GM21515 (cell line): ENCODE measurements around the gene ST6GALNAC2.
"Not testable (repeated sequence)": the region's sequence is repeated elsewhere in the genome, so short reads cannot be mapped to it uniquely, and the experiment has no call there.

Experiments
- ATAC-seq: cut with Tn5 transposase; IDR thresholded peaks from one replicate; pipeline ENCODE4 v1.9.1; 2021; ENCODE audit not compliant: unreplicated experiment

Gene ST6GALNAC2

DNA sequence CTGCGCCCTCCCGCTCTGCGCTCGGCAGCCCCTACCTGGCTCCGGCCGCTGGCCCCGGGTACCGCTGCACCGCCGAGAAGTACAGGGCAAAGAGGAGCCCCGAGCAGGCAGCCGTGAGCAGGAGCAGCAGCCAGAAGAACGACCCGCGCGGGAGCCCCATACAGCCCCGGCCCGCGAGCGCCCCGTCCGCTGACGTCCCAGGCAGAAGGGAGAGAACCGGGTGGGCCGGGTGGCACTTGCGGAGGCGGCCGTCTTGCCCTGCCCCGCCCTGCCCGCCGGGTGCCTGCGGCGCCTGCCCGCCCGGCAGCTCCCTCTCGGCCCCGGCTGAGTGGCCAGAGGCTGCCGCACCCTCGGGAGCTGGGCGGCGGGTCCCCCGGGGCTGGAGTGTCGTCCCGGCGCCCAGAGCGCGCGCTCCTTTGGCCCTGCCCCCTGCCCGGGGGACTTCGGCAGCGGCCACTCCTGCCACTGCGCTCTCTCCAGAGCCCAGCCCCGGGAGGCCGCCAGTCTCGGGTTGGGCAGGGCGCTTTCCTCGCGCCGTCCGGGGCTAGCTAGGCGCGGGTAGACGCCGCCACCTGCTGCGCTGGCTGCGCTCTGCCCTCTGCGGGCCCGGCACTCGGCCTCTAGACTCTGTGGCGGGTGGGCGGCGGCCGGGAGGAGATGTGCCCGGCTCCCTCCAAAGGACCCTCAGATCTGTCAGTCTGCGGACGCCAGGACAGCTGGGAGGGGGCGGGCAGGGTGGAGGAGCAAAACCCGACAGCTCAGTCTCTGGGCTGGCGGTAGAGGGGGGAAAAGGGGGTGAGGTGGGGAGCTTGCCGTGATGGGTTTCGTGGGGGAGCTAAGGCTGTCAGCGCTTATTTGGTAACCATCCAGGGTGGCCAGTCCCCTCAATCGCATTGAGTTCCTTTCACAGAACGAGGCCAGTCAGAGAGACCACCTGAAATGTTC lies at the start of gene ST6GALNAC2:
Gene ST6GALNAC2 (minus strand): TSS at position 212 of the 945 bp plus-strand sequence. CDS start 52 bp downstream, at position 160.
- ATAC-seq, result no peak

DNA sequence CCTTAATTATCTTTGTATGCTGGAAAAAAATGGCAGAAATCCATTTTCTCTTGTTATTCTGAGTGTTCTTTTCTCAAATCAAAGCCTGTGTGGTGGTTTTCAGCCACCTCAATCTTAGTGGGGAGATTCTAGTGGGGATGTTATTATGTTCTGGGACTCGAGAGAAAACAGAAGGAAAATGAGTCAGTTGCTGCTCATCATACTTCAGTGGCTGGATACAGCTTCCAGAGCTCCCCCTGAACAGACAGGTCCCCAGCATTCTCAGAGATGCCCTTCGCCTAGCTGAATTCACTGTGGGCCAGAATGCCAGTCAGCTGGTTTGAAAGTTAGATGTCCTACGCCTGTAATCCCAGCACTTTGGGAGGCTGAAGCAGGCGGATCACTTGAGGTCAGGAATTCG lies 49.4 kb upstream of the ST6GALNAC2 start:
- no peak for ATAC-seq

DNA sequence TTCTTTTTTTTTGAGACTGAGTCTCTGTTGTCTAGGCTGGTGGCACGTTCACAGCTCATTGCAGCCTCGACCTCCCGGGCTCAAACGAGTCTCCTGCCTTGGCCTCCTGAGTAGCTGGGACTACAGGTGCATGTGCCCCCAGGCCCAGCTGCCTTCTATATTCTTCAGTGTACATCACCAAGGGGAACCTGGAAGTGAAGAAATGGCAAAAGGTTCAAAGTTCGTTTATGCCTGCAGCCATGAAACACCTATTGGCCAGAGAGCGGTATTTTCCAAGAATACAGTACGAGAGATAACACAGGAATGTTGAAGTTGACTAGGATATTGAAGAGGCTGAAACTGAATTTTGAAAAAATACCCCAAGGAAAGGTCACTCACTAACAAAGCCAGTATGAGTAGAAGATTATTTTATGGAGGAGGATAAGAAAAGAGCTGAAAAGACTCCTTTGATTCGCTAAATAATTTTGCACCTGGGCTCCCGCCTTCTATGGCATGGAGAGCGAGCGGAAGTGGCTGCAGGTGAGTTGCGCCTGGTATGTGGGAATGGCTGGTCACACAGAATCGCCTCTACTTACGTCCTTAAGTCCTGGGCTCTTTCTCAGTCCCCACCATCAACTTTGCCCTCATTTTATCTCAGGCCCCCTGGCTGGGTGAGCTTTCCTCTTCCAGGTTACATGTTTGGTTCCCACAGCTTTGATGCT lies 48.1 kb upstream of the ST6GALNAC2 start:
- no peak for ATAC-seq

DNA sequence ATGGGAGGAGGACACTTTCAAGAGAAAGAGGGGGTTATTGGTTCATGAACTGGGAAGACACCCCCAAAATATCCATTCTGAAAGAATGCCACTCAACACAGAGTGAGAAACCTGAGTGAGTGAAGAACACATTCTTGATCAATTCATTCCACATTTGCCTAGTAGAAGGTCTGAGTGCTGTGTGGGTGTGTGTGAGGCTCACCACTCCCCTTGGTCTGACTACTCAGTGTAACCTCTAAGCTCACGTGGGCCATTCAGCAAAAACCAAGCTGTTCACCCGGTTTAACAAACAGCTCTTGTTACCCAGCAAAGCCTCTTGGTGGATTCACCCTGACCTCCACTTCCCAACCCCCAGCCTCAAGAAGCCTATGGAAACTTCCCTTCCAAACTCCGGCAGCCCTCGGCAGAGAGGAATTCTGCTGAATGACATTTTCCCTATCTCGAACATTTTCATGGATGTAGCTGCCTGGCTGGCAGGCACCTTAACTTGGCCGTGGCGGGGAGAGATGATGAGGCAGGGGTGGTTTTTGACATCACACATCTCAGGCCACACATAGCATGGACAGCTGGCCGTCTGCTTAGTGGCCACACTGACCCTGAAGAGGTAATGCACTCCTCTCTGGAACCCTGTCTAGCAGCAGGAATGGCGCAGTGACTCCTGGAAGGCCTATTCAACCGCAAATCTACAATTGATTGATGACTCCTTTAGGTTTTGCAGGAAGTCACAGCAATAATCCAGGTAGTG lies 46.3 kb upstream of the ST6GALNAC2 start:
- ATAC-seq, result no peak

DNA sequence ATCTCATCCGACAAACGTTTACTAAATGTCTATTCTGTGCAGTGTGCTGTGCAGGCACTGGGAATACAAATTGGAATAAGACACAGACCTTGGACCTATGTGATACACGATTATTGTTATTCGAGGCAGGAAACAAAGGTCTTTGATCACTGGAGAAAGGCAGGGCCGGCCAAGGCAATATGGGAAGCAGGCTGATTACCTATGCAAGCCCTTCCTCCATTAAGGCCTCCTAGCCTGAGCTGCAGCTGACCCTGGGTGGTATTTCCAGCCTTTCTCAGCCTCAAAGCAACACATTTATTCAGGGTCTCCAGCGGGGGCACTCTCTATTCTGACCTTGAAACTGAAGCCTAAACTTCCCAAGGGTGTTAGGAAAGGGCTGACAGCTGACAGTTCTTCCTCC lies 44.5 kb upstream of the ST6GALNAC2 start:
- ATAC-seq, result no peak

DNA sequence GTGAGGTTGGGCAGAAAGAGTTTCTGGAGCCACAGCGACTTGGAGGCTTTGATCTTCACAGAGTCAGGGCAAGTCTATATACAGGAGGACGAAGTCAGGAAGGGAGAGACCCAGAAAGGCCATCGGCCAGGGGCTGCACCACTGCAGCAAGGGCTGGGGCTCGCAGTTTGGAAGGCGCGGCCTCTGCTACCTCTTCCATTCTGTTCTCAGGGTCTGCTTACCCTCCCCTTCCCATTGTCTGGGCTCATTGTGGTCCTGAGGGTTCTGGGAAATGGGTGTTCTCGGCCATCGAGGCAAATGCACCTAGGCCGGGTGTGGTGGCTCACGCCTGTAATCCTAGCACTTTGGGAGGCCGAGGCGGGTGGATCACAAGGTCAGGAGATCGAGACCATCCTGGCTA lies 41.9 kb upstream of the ST6GALNAC2 start:
- no peak for ATAC-seq

DNA sequence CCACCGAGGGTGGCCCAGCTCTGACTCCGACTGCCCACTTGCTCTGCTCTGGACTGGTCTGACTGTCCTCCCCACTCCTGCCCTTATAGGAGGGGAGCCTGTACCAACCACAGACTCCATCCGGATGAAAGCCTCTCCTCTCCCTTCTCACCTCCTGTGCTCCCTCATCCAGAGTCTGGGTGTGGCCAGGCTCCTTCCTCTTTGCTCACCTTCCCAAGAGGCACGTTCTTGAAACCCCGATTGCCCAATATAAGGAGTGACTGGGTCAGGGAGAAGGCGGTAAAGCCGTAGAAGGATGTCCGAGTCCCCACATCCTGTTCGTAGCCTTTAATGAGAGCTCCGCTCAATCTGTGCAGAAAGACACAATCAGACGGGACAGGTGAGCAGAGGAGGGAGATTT lies 40.8 kb upstream of the ST6GALNAC2 start:
- no peak for ATAC-seq

DNA sequence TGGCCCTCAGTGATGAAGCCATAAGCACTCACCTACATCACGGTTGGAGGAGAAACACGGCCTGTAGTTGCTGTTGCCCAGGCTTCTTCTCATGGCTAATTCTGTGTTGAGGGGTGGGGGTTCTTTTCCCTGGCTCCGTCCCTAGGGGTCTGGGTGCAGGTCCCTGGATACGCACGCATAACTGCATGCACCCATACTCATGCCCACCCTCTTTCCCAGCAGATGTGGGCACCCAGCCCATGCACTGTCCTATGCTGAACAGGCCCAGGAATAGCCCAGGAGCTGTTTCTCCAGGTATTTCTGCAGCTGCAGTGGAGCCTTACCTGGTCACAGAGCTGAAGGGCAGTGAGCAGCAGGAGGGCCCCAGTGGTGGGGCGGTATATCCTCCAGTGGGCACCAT lies 39.8 kb upstream of the ST6GALNAC2 start:
- no peak for ATAC-seq

DNA sequence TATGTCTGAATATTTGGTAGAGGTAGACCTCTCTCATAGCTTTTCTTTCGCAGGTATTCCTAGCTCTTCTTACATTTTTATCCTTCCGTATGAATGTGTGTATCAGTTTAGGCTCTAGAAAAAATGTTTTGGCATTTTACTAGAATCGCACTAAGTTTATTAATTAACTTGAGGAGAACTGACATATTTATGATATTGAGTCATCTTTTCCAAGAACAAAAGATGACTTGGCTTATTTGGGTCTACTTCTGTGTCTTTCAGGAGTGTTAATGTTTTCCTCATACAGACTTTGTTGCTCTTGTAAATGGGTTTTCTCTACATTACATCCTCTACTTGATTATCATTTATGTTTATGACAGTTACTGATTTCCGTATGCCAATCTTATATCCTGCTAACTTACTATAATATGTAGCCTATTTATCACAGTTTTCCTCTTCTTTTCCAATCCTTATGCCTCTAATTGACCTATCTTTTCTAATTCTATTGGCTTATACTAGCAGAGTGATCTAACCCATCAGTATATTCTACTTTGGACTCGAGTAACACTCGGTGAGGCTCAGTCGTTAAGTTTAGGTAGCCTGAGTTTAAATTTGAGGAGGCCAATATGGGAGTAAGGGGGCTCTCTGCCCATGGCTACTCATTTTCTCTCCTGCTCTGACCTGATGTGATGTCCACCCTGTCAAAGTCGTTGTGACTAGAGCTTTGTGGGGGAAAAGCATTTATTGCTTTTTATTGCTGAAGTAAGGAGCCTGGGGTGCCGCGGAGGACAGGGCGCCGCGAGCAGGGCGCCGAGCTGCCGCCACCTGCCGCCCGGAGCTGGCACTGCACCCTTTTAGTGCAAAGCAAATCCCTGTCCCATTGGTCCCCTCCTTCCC lies 37.8 kb upstream of the ST6GALNAC2 start:
- no peak for ATAC-seq

DNA sequence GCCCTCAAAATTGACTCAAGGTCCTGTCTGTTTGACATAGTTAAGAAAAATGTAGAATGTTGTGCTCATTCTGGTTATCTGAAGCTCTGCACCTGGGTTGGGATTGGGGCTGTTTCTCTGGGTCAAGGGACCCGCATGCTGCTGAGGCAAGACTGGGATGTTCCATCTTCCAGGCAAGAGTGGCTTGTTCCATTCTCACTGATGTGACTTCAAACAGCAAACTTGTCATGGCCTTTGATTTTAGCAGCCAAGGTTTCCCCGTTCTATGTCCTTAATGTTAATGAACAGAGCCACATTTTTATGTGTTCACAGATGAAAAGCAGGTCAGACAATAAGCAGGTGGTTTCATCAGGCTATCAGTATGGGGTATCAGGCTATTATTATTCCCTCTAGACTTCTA lies 32.2 kb upstream of the ST6GALNAC2 start:
- ATAC-seq, result no peak

DNA sequence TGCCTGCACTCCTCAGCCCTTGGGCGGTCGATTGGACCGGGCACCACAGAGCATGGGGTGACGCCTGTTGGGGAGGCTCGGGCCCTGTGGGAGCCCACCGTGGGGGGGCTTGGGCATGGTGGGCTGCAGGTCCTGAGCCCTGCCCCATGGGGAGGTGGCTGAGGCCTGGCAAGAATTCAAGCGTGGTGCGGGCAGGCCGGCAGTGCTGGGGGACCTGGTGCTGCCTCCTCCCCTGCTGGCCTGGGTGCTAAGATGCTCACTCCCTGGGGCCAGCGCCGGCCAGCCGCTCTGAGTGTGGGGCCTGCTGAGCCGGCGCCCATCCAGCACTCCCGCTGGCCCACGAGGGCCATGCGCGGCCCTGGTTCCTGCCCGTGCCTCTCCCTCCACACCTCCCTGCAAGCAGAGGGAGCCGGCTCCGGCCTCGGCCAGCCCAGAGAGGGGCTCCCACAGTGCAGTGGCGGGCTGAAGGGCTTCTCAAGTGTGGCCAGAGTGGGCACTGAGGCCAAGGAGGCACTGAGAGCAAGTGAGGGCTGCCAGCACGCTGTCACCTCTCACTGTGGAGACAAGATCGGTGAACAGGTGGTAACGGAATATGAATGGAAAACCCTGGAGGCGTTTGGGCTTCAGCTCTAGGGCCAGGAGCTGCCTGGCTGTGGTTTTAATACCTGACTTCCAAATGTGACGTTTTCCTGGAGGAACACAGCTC lies 29.4 kb upstream of the ST6GALNAC2 start:
- no peak for ATAC-seq

DNA sequence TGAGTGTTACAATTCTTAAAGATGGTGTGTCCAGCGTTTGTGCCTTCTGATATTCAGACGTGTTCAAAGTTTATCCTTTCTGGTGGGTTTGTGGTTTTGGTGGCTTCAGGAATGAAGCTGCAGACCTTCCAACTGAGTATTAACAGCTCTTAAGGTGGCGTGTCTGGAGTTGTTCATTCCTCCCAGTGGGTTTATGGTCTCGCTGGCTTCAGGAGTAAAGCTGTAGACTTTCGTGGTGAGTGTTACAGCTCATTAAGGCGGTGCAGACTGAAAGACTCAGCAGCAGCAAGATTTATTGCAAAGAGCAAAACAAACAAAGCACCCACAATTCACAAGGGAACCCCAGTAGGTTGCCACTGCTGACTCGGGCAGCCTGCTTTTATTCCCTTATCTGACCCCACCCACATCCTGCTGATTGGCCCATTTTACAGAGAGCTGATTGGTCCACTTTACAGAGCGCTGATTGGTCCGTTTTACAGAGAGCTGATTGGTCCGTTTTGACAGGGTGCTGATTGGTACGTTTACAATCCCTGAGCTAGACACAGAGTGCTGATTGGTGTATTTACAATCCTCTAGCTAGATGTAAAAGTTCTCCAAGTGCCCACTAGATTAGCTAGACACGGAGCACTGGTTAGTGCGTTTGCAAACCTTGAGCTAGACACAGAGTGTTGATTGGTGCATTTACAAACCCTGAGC lies 28.6 kb upstream of the ST6GALNAC2 start:
- ATAC-seq, result not testable (repeated sequence)

DNA sequence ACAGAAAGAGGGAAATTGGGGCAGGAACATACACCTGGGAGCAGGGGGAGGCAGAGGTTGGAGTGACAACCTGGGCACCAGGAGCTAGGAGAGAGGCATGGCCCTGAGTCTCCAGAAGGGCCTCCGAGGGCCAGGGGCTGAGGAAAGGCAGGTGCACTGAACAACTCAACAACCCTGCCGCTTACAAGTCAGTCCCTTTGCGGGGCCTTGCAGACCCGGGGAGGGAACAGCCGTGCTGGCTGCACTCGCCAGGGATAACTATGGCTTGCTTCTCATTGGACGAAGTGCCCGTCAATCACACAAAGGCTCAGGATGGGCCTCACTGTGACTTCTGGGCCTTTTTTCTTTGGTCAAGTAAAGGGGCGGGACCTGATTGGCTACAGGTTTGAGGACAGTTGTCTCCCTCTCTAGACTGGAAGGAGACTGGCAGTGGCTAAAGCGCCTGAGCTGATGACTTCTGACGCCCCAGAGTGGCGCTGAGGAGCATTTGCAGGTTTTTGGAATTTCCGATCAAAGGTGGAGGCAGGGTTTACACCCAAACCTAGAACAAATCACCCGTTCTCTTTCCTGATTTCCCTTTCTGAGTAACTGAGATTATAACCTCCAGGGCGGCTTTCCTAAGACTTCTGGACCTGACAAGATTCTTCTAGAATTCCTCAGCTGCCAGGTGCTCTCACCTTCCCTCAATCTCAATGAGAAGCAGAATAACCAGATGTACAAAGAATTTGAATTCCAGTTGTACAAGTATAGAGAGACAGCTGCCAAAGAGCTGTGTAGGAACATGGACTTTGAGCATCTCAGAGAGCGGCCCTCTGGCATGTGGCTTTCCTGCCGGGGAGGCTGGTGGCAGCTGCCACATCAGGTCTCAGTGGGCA lies 27.6 kb upstream of the ST6GALNAC2 start:
- ATAC-seq, result no peak

DNA sequence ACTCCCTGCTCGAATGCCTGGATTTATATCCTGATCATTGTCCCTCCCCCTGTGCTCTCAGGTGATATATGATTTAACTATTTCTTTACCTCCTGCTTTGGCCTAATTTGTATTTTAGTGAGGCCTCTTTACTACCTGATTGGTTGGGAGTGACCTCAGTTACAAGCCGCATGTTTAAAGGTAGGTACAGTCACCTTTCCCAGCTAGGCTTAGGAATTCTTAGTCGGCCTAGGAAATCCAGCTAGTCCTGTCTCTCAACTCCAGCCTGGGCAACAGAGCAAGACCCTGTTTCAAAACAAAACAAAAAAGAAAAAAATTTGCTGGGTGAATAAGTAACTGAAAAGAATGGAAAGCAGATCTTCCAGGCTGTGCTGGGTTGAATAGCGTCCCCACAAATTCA lies 26.8 kb upstream of the ST6GALNAC2 start:
- ATAC-seq, result no peak

DNA sequence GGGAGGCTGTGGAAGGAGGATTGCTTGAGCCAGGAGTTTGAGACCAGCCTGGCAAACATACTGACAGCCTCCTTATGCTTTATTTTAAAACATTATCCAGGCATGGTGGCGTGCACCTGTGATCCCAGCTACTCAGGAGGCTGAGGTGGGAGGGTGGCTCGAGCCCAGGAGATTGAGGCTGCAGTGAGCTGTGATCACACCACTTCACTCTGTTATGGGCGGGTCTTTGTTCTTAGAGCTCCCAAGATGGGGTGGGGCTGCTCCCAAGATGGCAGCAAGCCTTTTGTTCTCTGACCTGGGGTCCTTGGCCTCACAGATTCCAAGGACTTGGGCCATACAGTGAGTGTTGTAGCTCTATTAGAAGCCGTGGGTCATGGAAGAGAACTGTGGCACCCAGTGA lies 26.1 kb upstream of the ST6GALNAC2 start:
- no peak for ATAC-seq

DNA sequence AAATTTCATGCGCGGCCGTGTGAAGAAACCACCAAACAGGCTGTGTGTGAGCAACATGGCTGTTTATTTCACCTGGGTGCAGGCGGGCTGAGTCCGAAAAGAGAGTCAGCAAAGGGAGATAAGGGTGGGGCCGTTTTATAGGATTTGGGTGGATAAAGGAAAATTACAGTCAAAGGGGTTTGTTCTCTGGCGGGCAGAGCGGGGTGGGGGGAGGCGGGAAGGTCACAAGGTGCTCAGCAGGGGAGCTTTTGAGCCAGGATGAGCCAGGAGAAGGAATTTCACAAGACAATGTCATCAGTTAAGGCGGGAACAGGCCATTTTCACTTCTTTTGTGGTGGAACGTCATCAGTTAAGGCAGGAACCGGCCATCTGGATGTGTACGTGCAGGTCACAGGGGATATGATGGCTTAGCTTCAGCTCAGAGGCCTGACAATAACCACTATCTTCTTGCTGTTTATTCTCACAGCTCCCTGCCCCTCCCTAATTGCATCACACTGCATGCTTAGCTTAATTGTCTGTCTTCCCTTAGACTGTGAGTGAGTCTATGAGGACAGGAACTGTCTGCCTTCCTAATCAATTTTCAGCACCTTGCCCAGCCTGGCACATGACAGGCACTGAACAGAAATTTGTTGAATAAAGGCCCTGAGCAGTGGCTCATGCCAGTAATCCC lies 25.6 kb upstream of the ST6GALNAC2 start:
- not testable (repeated sequence) for ATAC-seq

DNA sequence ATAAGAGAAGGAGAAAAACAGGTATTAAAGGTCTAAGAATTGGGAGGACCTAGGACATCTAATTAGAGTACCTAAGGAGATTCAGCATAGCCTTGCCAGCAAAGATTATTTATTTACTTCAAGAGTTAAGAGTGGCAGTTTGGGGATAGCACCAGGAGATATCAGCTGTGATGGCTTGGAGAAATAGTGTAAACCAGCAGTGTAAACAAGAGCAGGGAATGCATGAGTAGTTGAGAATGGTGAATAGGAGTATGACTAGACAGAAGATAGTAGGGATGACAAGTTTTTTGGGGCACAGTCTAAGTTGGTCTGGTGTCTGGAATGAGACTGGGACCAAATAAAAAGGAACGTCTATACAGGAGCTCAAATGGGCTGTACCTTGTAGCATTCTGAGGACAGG lies 21.0 kb upstream of the ST6GALNAC2 start:
- not testable (repeated sequence) for ATAC-seq

DNA sequence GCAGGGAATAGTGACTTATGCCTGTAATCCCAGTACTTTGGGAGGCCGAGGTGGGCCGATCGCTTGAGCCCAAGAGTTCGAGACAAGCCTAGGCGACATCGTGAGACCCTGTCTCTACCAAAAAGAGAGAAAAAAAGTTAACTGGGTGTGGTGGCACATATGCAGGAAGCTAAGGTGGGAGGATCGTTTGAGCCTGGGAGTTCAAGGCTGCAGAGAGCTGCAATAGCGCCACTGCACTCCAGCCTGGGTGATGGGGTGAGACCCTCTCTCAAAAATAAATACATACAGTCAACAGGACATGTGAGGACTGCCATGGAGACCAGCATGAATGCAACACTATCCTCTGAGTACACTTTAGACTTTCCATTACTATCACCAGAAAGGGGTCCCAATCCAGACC lies 15.4 kb upstream of the ST6GALNAC2 start:
- no peak for ATAC-seq
